WTC11 (cell line): ENCODE data around the gene RNF222.

Source experiments
- ATF3 ChIP-seq: sonication (generic); formaldehyde crosslinking; conservative IDR thresholded peaks from 2 replicates; pipeline ENCODE4 v1.8.1; 2022; ENCODE audit warnings: mild to moderate bottlenecking, missing genetic modification reagents
- CTCF ChIP-seq: fragments of 200-600 bp; IDR thresholded peaks from 2 replicates; pipeline ENCODE4 v1.8.0; 2022; ENCODE audit warnings: antibody characterized with exemption
- GTF2I ChIP-seq: fragments of 250-450 bp; sonication (Bioruptor Pico); conservative IDR thresholded peaks from 2 replicates; pipeline ENCODE4 v1.4.0; 2021; ENCODE audit warnings: mild to moderate bottlenecking
- NFYB ChIP-seq: sonication (generic); formaldehyde crosslinking; conservative IDR thresholded peaks from 2 replicates; pipeline ENCODE4 v1.8.0; 2022; ENCODE audit warnings: low read depth, missing genetic modification reagents
- TCF7 ChIP-seq: sonication (generic); formaldehyde crosslinking; IDR thresholded peaks from 2 replicates; pipeline ENCODE4 v1.8.0; 2022; ENCODE audit warnings: mild to moderate bottlenecking, low read depth, missing genetic modification reagents, moderate library complexity
- TP53 ChIP-seq: sonication (generic); formaldehyde crosslinking; IDR thresholded peaks from 2 replicates; pipeline ENCODE4 v1.8.1; 2023; ENCODE audit warnings: mild to moderate bottlenecking, missing genetic modification reagents

DNA sequence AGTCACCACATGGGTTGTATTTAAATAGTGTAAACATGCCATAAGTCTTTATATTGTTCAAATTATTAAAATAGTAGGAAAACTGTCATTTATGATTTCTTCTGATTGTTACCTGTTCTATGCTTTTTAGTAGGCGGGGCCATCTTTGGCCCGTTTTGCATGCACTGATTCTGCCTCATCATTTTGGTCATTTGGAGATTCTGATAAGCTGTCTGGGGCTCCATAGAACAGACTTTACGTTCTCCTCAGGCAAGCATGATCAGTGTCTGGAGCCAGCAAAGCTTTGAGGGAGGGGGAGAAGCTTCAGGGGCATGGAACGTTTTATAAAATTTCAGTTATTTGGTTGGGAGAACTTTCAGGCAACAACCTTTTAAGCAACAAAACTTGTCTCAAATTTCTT lies 46.9 kb upstream of the RNF222 start:
- TF ChIP-seq TCF7 (CRISPR knock-in tag): no peak
- TF ChIP-seq CTCF: no peak
- no peak for TF ChIP-seq ATF3 (CRISPR knock-in tag)
- TF ChIP-seq GTF2I (CRISPR knock-in tag): no peak
- TF ChIP-seq TP53 (CRISPR knock-in tag): no peak
- no peak for TF ChIP-seq NFYB (CRISPR knock-in tag)
